ENCODE data around the gene NDUFS6.

The NDUFS6 gene

DNA sequence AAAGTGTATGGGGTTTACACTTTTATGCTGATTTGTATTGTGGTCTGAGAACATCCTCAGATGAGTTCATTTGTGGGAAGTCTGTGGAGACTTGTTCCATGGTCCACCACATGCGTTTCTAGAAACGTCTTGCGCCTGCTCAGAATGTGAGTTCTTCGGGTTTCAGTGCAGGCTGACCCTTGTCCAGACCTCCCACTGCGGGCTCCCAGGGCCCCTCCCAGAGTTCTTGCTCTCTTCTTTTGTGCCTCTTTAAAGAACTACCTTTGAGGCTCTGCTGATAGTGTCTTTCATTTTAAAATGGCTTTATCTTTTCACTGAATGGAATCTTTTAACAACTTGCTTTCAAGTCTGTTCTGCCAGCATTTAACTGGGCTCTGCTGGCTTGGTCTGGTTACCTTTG, 17.6 kb downstream of the NDUFS6 start:
- ATAC-seq = no peak

GRCh38 chr5:1819458-1819857, 18.3 kb downstream of the NDUFS6 start:
- ATAC-seq = no peak

DNA sequence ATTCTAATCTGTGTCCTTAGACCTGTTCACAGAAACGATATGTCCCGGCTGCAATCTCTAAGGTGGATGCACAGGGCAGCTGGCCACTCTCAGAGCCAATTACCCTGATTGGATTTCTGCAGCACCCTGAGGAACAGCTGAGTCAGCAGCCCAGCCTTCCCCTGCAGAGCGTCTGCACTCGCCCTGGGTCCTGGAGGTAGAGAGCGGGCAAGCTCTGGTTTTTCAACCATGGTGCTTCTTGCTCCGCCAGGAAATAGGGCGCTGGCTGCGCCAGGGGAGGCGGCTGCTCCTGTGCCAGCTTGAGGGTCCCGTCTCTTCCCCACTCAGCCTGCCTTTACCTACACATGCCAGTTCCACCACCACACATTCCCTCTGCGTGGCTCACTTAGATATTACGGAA, 19.2 kb downstream of the NDUFS6 start:
- no peak for ATAC-seq

DNA sequence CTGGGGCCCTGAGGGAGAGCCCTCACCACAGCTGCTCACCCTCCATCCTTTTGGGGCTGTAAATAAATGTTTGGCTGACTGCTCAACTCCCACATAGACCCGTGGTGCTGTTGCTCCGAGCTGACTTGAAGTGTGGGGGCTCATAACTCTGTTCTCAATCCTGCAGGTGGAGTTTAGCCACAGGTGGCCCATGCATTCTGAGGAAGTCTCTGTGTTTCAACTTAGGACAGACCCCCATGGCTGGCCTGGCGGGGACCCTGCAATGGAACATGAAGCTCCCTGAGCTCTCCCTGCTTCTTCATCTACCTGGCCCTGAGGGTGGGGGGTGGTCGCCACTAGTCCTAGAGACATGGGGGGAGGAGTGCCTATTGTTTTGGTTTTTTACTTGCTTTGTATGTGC, 19.7 kb downstream of the NDUFS6 start:
- no peak for ATAC-seq

GRCh38 chr5:1821862-1822261, 20.7 kb downstream of the NDUFS6 start:
- ATAC-seq = no peak

GRCh38 chr5:1823381-1824034, 22.3 kb downstream of the NDUFS6 start:
- ATAC-seq = no peak

DNA sequence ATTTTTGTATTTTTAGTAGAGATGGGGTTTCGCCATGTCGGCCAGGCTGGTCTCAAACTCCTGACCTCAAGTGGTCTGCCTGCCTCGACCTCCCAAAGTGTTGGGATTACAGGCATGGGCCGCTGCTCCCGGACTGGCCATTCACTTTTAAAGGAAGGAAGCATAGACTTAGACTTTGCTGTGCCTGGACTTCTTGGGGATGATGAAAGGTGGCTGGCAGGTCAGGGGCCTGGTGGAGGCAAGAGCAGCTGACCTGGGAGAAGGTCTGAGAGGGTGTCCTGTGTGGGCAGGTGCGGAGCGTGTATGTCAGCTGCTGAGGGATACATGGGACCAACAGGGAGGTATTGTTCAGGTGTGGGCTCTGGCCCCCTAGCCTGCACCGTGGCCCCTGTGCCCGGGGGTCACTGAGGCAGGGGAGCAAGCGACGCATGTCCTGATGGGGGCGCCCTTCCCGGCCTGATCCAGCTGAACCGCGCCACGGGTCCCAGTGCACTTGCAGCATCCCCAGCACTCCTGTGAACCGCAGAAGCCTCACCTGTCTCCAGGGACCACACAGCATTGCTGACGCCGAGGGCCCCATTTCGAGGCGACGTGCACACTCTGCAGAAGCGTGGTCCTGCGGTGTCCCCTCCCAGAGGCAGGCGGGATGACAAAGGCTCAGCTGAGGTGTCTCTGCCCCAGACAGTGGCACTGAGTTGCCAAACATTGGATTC, 23.1 kb downstream of the NDUFS6 start:
- no peak for ATAC-seq

DNA sequence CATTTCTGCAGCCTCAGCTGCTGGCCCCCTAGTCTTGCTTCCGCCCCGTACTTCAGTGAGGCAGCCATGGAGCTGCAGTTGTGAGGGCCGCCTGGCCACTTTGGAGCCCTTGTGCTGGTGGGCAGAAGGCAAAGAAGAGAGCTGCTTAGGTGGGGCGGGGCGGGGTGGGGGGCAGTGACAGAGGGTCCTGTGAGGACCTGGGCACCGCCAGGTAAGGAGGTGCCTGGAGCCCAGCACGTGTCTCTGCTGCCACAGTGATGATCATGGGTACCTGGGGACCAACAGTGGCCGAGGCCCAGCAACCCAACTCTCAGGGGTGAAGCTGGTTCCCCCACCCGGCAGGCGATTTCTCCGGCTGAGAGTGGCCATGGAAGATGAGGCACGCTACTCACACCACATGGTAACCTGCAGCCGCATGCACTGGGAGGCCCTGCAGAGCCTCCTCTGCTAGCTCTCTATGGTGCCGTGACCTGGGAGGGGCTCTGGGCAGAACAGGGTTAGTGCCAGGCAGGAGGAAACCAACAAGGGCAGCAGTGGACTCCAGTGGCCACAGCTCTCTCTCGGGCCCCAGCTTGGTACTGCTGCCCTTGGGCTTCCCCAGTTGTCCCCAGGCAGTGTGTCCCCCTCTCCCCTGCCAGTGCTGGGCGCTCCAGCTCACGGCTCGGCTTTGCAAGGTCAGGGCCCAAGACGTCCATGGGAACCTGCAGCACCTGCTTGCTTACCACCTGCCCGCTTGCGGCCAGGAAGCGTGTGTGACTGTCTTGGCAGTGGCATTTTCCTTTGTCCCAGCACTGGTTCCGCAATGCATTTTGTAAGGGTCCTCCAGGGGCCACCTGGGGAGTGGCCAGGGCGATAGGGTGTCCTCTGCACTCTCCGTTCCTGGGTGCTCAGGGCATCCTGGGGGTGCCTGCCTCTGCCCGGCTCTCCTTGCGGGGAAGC, 24.0 kb downstream of the NDUFS6 start:
- ATAC-seq = no peak

DNA sequence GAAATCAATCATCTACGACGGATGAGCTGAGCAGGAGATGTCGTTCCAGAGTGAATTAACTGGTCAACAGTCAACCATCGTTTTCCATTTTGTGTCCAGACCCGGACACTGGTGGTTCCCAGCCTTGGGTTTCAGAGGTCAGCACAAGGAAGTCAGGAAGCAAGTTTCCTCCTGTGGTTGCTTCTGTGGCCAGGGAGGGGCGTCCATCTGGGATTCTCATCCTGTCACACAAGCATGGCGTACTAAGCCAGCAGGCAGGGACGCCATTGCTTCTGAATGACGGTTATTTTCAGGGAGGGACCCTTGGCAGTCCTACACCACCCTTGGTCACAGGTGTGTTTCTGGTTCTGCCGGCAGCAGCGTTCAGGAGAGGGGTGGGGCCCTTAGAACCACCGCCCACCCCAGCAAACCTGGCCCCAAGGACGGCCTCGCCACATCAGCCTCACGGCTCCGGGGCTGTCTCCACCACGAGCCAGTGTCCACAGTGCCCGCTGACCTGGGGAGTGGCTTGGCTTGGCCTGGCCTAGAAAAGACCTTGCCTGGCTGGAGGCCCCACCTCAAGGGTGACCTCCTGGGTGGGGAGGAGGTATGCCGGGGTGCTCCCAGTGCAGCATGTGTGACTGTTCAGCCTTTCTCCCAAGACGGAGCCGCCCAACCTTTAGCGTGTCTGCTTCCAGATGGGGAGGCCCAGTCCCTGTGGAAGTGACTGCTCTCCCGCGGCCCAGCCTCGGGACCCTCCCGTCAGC, 25.2 kb downstream of the NDUFS6 start:
- no peak for ATAC-seq

GRCh38 chr5:1827025-1827885, 26.0 kb downstream of the NDUFS6 start:
- ATAC-seq = no peak

- ATAC-seq = peak in 1 of 2 donors; percentile 36
Observed at GRCh38 chr5:1827886-1828397, 26.7 kb downstream of the NDUFS6 start.

GRCh38 chr5:1830571-1831228, 29.5 kb downstream of the NDUFS6 start:
- no peak for ATAC-seq

DNA sequence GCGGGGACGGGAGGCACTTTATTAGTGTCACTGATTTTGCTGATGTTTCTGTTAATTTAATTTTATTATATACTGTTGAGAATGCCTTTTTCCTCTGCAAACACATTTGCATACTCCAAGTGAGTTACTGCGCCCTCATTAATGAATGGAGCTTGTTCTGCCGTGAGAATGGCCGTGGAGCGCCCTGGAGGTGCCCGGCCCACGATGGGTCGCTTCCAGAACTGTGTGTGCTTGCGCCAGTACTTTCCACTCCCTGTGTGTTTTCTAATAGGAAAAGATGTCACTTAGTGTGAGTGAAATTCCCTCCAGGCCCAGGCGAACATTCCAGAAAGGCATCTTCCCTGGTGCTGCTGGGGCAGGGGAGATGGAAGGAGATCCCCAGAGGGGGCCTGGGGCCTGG, 30.1 kb downstream of the NDUFS6 start:
- no peak for ATAC-seq

GRCh38 chr5:1831677-1832313, 30.6 kb downstream of the NDUFS6 start:
- ATAC-seq = no peak

DNA sequence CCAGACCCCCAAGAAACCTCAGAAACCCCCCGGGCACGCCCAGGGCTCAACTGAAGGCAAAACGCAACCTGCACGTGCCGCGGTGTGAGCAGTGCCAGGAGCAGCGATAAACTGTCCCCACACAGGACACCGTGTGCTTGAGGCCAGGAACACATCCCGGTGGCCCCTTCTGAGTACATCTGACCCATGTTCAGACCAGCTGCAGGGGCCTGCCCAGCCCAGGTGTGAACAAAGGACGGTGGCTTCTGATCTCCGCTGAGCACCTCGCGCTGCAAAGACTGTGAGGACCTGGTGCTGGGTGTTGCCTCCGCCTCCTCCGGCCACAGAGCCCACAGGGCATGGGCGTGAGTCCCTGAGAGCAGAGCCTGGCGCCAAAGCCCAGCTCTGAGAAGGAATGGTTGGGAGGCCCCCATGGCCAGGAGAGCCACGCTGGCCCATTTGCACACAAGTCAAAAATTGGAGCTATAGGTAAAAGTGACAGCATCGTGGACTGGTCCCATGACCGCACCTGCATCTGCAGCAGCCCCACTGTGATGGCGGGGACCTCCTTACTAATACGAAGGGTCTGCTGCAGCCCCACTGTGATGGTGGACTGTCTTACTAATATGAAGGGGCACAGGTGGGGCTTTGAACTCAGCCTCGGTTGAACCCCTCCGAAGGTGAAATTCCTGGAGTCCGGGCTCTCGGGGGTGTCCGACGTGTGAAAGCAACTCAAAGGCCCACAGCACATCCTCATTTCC, 31.5 kb downstream of the NDUFS6 start:
- ATAC-seq = no peak

- no peak for ATAC-seq
Observed at GRCh38 chr5:1833264-1834021, 32.2 kb downstream of the NDUFS6 start.

- no peak for ATAC-seq
Observed at GRCh38 chr5:1834022-1834551, 32.9 kb downstream of the NDUFS6 start.

- no peak for ATAC-seq
Observed at GRCh38 chr5:1834721-1835429, 33.7 kb downstream of the NDUFS6 start.
